Measurements from ENCODE around the gene SHROOM2.

The SHROOM2 gene

GRCh38 chrX:9909254-9909653, 123.0 kb downstream of the SHROOM2 start:
- DNase-seq (ENCODE audit: low read depth in 1 of 2, low spot score in 1 of 2): no peak
- H3K4me3 ChIP-seq (replicated peaks; ENCODE audit: insufficient read depth, low read length): no peak overlapping the region
- TF ChIP-seq SPI1 (IDR thresholded peaks at IDR 0.05; ENCODE audit: borderline replicate concordance, low read depth) (no peak), GABPA (IDR thresholded peaks at IDR 0.05; ENCODE audit: low read depth) (no peak), REST (IDR thresholded peaks at IDR 0.05; ENCODE audit: insufficient replicate concordance, low read depth) (no peak)
- no peaks in the 10 kb centered on the region for H3K27me3 ChIP-seq (ENCODE audit: insufficient read depth, poor library complexity, severe bottlenecking)
- H3K27ac ChIP-seq (replicated peaks): no peak overlapping the region

GRCh38 chrX:9911487-9911886, 125.3 kb downstream of the SHROOM2 start:
- Histone ChIP-seq H3K27me3 (ENCODE audit: insufficient read depth, poor library complexity, severe bottlenecking) (no peaks in the 10 kb centered on the region), H3K27ac (replicated peaks) (no peak overlapping the region), H3K4me3 (replicated peaks; ENCODE audit: insufficient read depth, low read length) (no peak overlapping the region)
- DNase-seq (ENCODE audit: low read depth in 1 of 2, low spot score in 1 of 2): no peak
- no peak for TF ChIP-seq CTCF (IDR thresholded peaks at IDR 0.05; ENCODE audit: insufficient read depth, low read length)
- no peak for TF ChIP-seq GABPA (IDR thresholded peaks at IDR 0.05; ENCODE audit: low read depth)
- TF ChIP-seq REST (IDR thresholded peaks at IDR 0.05; ENCODE audit: insufficient replicate concordance, low read depth): no peak
- no peak for TF ChIP-seq SPI1 (IDR thresholded peaks at IDR 0.05; ENCODE audit: borderline replicate concordance, low read depth)
- TF ChIP-seq POLR2AphosphoS5 (IDR thresholded peaks at IDR 0.05; ENCODE audit: low read depth): no peak

GRCh38 chrX:9912351-9913145, 126.3 kb downstream of the SHROOM2 start:
- TF ChIP-seq REST (IDR thresholded peaks at IDR 0.05; ENCODE audit: insufficient replicate concordance, low read depth): no peak
- Histone ChIP-seq H3K27me3 (ENCODE audit: insufficient read depth, poor library complexity, severe bottlenecking) (no peaks in the 10 kb centered on the region), H3K27ac (replicated peaks) (no peak overlapping the region), H3K4me3 (replicated peaks; ENCODE audit: insufficient read depth, low read length) (no peak overlapping the region)
- DNase-seq (ENCODE audit: low read depth in 1 of 2, low spot score in 1 of 2): no peak

- Histone ChIP-seq H3K27ac (replicated peaks) (no peak overlapping the region), H3K27me3 (ENCODE audit: insufficient read depth, poor library complexity, severe bottlenecking) (no peaks in the 10 kb centered on the region), H3K4me3 (replicated peaks; ENCODE audit: insufficient read depth, low read length) (no peak overlapping the region)
- TF ChIP-seq CTCF (IDR thresholded peaks at IDR 0.05; ENCODE audit: insufficient read depth, low read length) (no peak), GABPA (IDR thresholded peaks at IDR 0.05; ENCODE audit: low read depth) (no peak), REST (IDR thresholded peaks at IDR 0.05; ENCODE audit: insufficient replicate concordance, low read depth) (no peak), POLR2AphosphoS5 (IDR thresholded peaks at IDR 0.05; ENCODE audit: low read depth) (no peak), SPI1 (IDR thresholded peaks at IDR 0.05; ENCODE audit: borderline replicate concordance, low read depth) (no peak)
- no peak for DNase-seq (ENCODE audit: low read depth in 1 of 2, low spot score in 1 of 2)
Measured at GRCh38 chrX:9913146-9913433, 126.9 kb downstream of the SHROOM2 start.

Measured in HL-60 (cell line).